Coronary artery (tissue), 2 donors: ENCODE results near the gene SLC39A9.
"Not testable (repeated sequence)": the region's sequence is repeated elsewhere in the genome, so short reads cannot be mapped to it uniquely, and the experiment has no call there.

ENCODE experiments used
- DNase-seq: peaks from one replicate; pipeline ENCODE4 v3.0.0-alpha.2; 2017; ENCODE audit warnings: low spot score
- H3K27ac ChIP-seq, 2 donors: fragments of 200-600 bp; sonication (generic); one replicate each; pipeline ENCODE4 v1.5.1; 2016 to 2019
- H3K4me3 ChIP-seq: fragments of 200-600 bp; sonication (generic); 2 replicates; pipeline ENCODE4 v1.5.1; 2016; ENCODE audit warnings: mild to moderate bottlenecking, moderate library complexity
- CTCF ChIP-seq: fragments of 200-600 bp; sonication (generic); IDR thresholded peaks from one replicate; pipeline ENCODE4 v1.5.1; 2019; ENCODE audit warnings: antibody characterized with exemption

Gene SLC39A9

DNA sequence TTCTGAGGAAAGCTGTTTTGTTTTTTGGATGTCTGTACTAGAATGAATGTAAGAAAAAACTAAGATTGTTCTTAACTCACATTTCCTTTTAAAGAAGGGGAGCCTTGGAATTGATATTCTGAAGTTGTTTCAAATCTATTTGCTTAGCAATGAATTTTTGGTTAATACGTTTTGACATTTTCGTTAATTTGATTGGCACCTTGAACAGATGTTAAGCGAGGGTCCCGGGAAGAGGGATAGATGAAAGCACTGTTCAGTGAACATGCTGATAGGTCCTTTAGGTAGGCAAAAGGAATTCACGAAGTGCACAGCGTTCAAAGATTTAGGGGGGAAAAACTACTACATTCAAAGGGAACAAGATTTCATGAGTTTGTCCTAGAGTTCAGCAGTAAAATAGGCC is 1.7 kb downstream of the SLC39A9 start:
- TF ChIP-seq CTCF = no peak
- DNase-seq = no peak
- Histone ChIP-seq H3K4me3 (peak overlapping the region; percentile 96), H3K27ac (no peak overlapping the region)

DNA sequence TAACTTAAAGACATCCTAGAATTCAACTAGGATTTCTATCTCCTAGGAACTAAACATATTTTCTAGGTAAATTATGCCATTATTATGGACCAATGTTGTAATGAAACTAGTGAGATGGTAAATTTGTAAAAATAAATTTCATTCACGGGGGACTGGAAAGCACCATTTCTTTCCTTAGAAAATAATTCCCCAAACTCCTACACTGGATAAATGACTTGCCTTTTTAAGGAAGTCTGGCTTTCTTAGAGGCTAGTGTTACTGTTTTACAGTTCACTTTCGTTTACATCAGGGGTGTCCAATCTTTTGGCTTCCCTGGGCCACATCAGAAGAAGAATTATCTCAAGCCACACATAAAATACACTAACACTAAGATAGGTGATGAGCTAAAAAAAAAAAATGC is 3.3 kb downstream of the SLC39A9 start:
- H3K4me3 ChIP-seq = no peak overlapping the region
- TF ChIP-seq CTCF = no peak
- no peak overlapping the region for H3K27ac ChIP-seq
- DNase-seq = no peak

GRCh38 chr14:69404478-69404877 is 6.0 kb downstream of the SLC39A9 start:
- Histone ChIP-seq H3K4me3 (no peak overlapping the region), H3K27ac (no peak overlapping the region)
- DNase-seq = no peak
- no peak for TF ChIP-seq CTCF

DNA sequence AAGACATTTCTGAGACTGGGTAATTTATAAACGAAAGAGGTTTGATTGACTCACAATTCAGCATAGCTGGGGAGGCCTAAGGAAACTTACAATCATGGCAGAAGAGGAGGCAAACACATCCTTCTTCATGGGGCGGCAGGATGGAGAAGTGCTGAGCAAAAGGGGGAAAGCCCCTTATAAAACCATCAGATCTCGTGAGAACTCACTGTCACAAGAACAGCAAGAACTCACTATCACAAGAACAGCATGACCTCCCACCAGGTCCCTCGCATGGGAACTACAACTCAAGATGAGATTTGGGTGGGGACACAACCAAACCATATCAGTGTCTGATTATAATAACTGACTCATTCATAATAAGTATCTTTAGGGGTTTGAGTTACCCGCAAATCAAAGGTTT is 6.4 kb downstream of the SLC39A9 start:
- no peak overlapping the region for H3K4me3 ChIP-seq
- DNase-seq = no peak
- TF ChIP-seq CTCF = no peak
- no peak overlapping the region for H3K27ac ChIP-seq

GRCh38 chr14:69405762-69406161 is 7.3 kb downstream of the SLC39A9 start:
- no peak overlapping the region for H3K4me3 ChIP-seq
- H3K27ac ChIP-seq = no peak overlapping the region
- DNase-seq = no peak
- no peak for TF ChIP-seq CTCF

DNA sequence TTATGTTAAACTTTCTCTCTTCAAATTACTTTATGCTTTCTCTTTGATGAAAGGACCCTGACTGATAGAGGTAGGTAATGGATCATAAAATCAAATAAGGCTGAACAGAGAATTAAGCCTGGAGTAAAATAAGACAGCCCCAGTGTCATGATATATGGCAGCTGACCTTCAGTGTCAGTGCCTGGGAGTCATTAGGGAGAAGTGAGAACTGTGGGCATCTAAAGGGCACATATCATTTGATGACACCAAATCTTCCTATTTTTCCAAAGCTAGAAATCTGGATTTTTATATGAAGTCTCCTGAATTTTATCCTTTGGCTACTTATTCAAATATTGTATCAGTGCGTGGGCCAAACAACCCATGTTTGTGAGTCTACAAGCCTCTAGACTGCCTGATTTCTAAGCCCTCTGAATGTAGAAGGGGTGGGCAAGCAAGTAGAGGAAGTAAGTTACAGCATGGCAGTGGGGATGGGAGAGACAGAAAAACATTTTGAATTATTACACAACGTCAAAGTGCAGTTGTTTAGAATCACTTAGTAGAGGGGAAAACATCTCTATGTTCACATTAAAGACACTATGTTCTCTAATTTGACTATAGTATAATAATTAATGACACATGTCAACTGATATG is 10.0 kb downstream of the SLC39A9 start:
- TF ChIP-seq CTCF = no peak
- Histone ChIP-seq H3K4me3 (no peak overlapping the region), H3K27ac (no peak overlapping the region)
- no peak for DNase-seq

GRCh38 chr14:69413483-69413882 is 15.0 kb downstream of the SLC39A9 start:
- H3K4me3 ChIP-seq = no peak overlapping the region
- no peak for TF ChIP-seq CTCF
- DNase-seq = no peak
- no peak overlapping the region for H3K27ac ChIP-seq

DNA sequence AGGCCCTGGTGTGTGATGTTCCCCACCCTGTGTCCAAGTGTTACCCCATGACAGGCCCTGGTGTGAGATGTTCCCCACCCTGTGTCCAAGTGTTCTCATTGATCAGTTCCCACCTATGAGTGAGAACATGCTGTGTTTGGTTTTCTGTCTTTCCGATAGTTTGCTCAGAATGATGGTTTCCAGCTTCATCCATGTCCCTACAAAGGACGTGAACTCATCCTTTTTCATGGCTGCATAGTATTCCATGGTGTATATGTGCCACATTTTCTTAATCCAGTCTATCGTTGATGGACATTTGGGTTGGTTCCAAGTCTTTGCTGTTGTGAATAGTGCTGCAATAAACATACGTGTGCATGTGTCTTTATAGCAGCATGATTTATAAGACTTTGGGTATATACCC is 17.6 kb downstream of the SLC39A9 start:
- DNase-seq, H3K4me3 ChIP-seq, H3K27ac ChIP-seq: not testable (repeated sequence)
